NCI-H460 (cell line): ENCODE data around the gene LHFPL6. TPM values are rescaled to one million over a fixed set of nuclear protein-coding genes. Genes with fewer than 3 reads are reported as not detected.
A peak's percentile ranks its signal among the peaks of the same experiment; 100 is the strongest.

Experiments
- DNase-seq: peaks from one replicate; pipeline ENCODE4 v3.0.0-alpha.2; 2016; ENCODE audit warnings: low read depth; ENCODE audit errors: extremely low read depth
- polyA plus RNA-seq: library from polyadenylated mRNA; depleted of rRNA; stranded (reverse); fragments of >200 nt; gene quantifications from 2 replicates; pipeline ENCODE4 v1.2.3, GENCODE V29; 2014; cell fraction: nucleus; rRNA removed
- total RNA-seq: library from RNA; depleted of rRNA; stranded (reverse); fragments of >200 nt; shearing (Covaris generic); gene quantifications from 2 replicates; pipeline ENCODE4 v1.2.3, GENCODE V29; 2014; rRNA removed

The LHFPL6 gene
- 18.3 and 19.4 TPM in 2 replicates for total RNA-seq
- polyA plus RNA-seq = 5.1 and 6.6 TPM in 2 replicates

DNA sequence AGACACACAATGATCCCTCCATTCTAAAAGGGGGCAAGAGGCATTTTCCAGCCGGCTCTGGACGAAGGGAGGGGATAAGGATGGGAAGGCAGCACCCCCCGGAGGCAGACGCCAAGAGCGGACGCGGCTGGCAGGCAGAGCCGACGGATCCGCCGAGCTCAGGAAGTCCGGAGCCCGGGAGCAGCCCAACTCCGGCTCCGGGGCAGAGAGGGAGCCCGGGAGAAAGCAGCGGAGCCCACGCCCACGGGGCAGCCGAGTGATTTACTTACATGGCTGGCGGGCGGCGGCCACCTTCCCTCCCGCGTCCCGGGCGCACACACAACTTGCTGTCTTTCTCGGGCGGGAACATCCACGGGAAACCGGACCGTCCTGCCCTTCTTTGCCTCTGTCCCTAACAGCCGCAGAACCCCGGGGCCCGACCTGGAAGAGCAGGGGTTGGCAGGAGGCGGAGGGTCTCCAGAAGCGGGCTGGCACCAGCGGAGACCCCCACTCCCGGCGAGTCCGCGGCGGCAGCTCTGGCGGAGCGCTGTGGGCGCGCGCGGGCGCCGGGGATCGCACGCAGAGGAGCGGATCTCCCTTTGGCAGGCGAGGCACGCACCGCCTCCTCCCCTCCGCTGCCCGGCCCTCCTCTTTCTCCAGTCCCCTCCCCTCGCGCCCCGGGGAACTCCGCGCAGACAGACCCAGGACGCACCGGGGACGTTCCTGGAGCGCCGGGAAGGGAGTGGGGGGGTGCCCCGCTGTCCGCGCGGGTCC, at the start of gene LHFPL6:
TSS of gene LHFPL6 (minus strand) at position 580 of the 753 bp plus-strand sequence.
- peak; percentile 44 for DNase-seq

GRCh38 chr13:39646122-39646521, 43.1 kb upstream of the LHFPL6 start:
- no peak for DNase-seq

DNA sequence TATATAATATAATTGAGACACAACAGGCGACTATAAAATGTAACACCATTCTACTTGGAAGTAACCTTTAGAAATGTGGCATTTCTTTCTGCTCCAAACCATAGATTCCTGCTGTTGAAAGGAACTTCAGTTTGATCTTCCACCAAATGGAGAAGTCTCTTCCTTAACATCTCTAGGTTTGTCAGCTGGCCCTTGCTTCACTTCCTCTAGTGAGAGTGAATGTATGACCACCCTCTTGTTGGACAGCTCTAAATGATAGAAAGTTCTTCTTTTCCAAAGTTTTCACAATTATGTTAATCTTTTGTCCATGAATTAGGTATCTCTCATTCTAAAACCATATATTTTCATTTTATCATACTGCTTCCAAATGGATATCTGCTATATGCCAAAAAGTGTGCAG, 38.7 kb upstream of the LHFPL6 start:
- DNase-seq = no peak

DNA sequence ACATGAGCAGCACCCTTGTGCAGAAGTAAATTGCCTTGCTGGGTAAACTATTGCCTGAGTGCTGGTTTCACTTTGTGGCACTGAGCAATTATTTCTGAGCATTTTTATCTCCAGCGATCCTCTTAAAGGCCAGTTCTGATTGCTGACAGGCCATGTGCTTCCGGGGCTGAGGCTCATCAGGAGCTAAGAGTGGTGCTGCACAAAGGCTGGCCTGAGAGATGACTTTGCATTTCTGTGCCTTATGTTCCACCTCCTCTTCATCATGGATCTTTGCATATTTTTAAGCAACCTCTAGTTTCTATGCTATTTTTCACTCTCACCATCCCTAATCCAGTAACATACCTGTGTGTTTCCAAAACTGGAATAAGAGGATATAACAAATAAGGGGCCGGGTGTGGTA, 34.9 kb upstream of the LHFPL6 start:
- DNase-seq = no peak

DNA sequence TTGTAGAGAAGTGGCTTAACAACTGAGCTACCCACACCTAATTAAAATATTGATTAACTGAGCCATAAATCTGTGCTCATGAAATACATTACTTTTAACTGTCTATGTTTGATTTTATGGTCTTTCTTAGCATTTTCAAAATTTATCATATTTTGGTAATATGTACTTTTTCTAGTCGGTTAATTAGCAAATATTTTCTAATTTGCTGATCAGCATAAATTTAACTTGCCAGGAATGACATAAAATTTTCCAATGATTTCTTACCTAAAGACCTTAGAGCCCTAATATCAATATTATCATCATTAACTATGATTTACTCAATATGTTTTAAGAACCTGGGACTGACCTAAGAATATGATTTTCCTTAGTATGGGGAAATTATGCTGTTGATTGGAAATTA, 32.6 kb upstream of the LHFPL6 start:
- DNase-seq = no peak

GRCh38 chr13:39632994-39633393, 30.0 kb upstream of the LHFPL6 start:
- no peak for DNase-seq

DNA sequence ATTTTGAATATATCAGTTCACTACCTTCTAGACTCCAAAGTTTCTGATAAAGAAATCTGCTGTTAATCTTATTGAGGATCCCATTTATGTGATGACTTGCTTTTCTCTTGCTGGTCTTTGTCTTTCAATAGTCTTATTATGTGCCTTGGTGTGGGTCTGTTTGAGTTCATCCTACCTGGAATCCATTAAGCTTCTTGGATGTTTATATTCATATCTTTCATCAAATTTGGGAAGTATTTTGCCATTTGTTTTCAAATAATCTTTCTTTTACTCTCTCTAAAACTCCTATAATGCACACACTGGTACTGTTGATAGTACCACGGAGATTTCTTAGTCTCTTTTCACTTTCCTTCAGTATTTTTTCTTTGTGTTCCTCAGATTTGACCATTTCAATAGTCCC, 28.3 kb upstream of the LHFPL6 start:
- DNase-seq = no peak

- DNase-seq = no peak
Observed at GRCh38 chr13:39623466-39623865, 20.5 kb upstream of the LHFPL6 start.

DNA sequence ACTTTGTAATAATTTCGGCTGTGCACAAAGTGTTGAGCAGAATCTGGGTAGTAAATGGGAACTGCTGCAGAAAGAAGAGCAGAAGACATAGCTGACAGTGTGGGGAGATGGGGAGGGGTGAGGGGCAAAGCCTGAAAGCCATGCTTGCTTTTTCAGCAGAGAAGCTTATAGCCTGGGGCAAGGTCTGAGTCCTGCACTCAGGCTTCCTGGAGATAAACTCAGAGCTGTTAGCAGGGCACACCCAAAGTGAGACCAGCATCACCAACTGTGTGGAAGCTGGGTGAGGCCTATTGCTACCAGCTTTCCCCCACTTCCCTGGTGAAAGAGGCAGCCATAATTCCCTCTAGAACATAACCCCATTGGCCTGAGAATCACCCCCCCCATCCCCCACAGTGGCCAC, 15.6 kb upstream of the LHFPL6 start:
- DNase-seq = no peak

DNA sequence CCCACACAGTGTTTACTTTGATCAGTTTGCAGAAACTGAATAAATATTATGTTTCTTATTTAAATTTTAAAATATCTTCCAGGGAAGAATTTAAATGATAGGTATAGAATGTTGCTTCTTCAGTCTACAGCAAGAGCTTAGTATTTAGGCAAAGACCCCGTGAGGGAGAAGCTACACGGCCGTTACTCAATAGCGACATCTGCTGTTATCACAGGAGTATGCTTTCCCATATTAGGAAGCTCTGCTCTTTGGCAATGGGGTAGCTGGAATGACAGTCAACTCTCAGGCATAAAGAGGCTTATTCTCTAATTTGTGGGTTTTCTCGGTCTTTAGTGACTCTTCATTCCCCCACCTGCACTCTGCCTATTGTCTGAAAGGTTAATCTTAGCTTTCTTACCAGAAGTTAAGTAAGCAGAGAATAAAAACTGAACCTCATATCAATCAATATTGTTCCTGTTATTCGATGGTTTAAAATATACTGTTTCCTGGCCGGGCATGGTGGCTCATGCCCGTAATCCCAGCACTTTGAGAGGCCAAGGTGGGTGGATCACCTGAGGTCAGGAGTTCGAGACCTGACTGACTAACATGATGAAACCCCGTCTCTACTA, 13.2 kb upstream of the LHFPL6 start:
- peak; percentile 54 for DNase-seq

- peak; percentile 56 for DNase-seq
Observed at GRCh38 chr13:39612023-39612637, 9.1 kb upstream of the LHFPL6 start.

DNA sequence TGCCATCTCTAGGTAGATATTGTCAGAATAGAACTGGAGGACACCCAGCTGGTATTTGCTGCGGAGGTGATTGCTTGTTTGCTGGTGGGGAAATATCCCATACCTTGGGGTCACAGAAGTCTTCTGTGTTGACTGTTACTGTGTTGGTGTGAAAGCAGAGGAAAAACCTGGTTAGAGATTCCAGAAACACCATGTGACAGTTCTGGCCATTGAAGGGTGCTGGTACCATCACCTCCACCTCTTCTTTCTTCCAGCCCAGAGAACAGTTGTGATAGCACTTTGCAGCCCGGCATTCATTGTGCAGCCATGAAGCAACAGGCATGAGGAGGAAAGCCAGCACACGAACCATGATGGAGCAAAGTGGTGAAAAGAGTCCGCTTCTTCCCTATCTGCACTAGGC, 4.9 kb upstream of the LHFPL6 start:
- DNase-seq = no peak

GRCh38 chr13:39605677-39606320, 2.8 kb upstream of the LHFPL6 start:
- DNase-seq = no peak

GRCh38 chr13:39604756-39605155, 1.8 kb upstream of the LHFPL6 start:
- no peak for DNase-seq

DNA sequence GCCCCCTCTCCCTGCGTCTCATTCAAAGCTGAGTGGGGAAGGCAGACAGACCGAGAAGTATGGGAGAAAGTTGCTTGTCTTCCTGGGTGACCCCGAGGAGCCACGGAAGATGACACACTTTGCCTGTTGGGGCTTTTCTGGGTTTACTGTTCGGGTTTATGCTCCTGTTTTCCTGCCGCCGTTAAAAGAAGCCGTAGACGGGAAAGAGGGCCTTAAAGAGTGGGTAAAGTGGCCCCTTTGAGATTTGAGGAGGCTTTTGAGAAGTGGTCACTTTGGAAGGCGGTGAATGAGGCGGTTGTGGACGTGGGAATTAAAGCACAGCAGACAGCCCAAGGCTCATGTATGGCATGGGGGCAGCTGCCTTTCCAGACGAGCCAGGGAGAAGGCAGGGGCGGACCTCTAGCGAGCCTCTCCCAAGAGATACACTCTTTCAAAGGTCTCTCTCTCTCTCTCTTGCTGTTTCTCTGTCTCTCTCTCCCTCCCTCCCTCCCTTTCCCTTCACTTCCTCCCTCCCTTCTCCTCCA, 493 bp upstream of the LHFPL6 start:
- no peak for DNase-seq

DNA sequence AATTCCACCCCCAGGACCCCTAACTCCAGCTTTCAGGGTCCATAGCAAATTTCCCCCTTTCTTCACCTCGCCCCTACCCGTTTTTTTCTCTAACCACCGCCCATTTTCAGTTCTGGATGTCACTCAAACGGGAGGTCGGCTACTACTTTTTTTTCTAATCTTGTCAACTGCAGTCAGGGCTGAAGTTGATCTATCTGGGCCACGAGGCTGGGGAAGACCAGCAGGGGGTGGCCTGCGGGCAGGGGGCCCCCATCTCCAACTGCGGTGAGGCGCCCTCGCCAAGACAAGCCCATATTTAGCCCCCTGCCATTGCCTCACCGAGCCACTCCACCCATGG, 748 bp downstream of the LHFPL6 start:
- DNase-seq = no peak

GRCh38 chr13:39601636-39602035, 1.4 kb downstream of the LHFPL6 start:
- no peak for DNase-seq

GRCh38 chr13:39600766-39601165, 2.2 kb downstream of the LHFPL6 start:
- DNase-seq = no peak

DNA sequence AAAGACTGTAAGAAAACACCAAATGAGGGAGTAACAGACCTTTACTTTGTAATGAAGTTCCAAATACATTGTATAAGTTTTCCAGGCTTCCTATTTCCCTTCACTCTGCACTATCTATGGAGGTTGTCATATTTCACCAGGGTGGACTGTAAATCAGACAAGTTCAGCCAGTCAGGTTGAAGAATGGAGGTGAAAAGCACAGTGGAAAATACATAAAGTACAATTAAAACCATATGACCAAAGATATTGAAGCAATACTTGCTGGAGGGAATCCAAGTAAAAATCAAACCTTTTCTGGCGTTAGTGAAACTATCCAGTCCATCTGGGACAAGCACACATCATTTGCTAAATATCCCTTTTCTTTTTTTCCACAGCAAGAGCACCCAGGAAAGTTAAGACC, 3.2 kb downstream of the LHFPL6 start:
- no peak for DNase-seq

DNA sequence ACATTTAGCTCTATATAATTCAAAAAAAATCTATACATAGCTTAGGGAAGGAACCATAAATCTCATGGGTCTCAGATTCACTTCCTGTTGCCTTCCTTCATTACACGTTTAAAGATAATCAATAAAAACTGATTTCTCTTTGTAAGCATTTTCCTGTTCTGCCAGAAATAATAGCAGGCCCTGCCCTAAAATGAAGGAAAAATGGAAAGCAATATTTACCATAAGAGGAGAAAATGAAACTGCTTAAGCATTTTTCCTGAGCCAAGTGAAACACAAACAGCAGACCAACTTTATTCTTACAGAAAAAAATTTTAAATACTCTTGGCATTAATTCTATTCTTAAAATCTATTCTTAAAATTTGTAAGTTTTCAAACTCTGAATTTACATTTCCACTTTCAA, 4.0 kb downstream of the LHFPL6 start:
- DNase-seq = no peak

DNA sequence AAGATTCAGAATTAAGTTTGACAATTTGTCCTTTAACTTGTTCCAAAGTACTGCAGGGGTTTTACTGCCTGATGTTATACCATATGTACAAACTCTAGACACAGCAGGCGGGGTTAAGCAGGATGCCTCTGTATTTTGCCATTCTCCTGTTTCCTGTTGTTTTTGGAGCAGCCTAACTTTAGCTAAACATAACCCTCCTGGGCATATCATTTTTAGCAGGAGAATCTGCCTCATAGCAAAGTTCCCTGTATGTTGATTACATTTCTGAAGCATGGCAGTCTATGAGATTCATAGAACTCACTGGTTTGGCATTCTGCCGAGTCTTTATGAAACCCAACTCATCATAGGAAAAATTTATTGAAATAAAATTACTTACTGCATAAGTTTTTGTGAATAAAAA, 5.2 kb downstream of the LHFPL6 start:
- no peak for DNase-seq
